Activated CD8-positive, alpha-beta memory T cell treated with anti-CD3 and anti-CD28 coated beads for 36 hours (primary cell): Measurements from ENCODE around the gene FAM13B. TPM values are rescaled to one million over a fixed set of nuclear protein-coding genes. Genes with fewer than 3 reads are reported as not detected.
"Not testable (repeated sequence)": the region's sequence is repeated elsewhere in the genome, so short reads cannot be mapped to it uniquely, and the experiment has no call there.

ENCODE experiments used
- CTCF ChIA-PET: fragments of 350-600 bp; sonication (Branson Sonifier 250); formaldehyde crosslinking; loops from one replicate; lab custom pipeline; 2021; ENCODE audit warnings: antibody characterized with exemption; lab: Charles Lee
- POLR2A ChIA-PET: fragments of 350-600 bp; sonication (Branson Sonifier 250); formaldehyde crosslinking; loops from one replicate; lab custom pipeline; 2021; ENCODE audit warnings: antibody characterized with exemption; lab: Charles Lee
- total RNA-seq, 2 experiments: library from RNA; stranded (reverse); gene quantifications; one replicate each; pipeline ENCODE4 v1.2.3, GENCODE V29; 2021

Gene FAM13B
- total RNA-seq, 2 experiments from 2014 or later, result 17.1 to 20.8 TPM

DNA sequence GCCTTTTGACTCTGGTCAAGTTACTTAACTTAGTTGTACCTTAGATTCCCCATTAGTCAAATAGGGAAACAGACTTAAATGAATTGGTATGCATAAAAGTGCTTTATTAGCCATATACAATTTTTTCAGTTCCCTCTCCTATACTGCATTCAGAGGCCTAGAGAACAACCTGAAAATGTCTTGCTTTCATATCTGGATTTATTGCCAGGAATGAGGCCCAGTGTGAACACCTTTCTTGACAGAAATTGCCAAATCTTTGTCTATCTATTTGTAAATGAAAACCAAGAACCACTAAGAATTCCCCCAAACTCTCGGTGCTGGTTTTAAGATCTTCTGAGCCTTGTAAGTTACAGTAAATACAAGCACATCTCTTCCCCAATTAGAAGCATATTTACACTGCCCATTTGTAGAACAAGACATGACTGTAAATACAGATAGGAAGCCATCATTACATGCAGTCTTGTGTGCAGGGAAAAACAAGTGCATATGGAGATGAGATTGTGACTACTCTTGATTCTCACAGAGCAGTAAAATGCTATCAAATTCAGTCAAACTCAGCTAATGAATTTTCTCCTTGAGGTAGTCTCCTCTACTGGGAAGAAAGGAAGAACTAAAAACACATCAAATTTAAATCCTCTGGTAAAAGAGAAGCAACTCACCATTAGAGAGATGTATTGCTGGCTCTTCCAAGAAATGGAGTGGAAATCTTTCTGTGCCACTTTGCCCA lies 5.2 kb upstream of the FAM13B start:
- ChIA-PET POLR2A (no interaction called here), CTCF (interaction anchor here (0.9 to 7.0 kb wide), 4 partner anchors 27 to 39 kb away, joined by 3 to 43 read pairs (median 4); no protein-coding TSS in a partner anchor)

DNA sequence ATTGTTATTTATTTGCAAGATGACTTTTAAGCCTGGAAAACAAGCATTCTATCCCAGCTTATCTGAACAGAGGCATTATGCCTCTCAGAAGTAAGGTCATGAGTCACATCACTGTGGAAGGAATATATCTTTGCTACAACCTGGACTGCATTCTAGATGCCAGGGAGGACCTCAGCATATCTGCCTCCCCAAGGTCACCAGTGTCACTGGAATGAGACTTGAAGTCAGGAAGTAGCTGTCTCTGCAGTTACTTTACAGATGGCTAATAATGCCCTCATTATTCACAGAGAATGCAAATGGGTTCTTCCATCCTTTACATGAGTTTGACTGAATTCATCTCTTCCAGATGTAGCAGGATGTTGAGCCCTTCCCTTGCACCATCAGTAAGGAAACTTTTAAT lies 4.4 kb upstream of the FAM13B start:
- ChIA-PET CTCF (interaction anchor here (1.3 to 7.0 kb wide), 2 partner anchors 31 to 34 kb away, joined by 3 to 43 read pairs; no protein-coding TSS in a partner anchor), POLR2A (no interaction called here)

DNA sequence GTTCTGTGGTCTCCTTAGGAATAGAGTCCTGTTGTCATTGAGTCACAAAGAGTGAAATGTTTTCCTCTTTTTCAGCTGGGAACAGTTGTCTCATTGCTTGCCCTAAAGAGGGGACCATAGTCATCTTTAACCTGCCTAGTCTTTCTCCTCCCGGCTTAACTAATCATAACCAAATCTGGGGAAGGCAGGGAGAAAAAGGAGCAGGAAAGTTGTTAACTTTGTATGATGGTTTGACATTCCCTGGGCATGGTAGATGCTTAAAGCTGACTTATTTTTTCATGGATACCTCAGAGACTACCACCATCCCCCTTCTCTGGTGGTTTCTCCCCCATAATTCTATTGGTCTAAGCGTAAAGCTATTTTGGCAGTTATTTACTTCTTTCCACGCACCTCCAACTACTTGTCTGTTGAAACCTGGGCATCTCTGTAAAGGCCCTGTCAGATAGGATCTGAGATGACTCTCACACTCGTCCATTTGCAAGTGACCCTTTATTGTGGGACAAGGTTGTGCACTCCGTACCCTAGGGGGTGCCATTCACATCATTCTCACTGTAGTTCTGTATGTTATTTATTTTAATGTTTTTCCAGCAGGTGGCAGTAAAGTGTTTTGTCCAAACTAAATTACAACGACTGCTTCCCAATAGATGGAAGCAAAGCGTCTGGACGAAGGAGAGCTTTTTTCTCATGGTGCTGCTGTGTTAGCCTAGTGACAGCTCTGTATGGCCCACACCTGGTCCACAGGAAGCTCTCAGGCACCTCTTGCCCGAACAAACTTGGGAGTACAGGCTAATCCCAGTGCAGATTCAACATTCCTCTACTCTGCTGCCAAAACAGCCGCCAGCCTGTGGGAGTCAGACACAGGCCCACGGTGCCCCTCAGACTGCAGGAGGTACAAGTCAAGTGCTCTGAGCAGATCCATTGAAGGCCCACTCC lies 3.0 kb upstream of the FAM13B start:
- POLR2A ChIA-PET, result interaction anchor here (0.6 kb wide), 1 partner anchor 284 kb away, joined by 7 read pairs; no protein-coding TSS in a partner anchor
- CTCF ChIA-PET, result interaction anchor here (0.7 to 7.0 kb wide), 18 partner anchors 8 to 280 kb away, joined by 3 to 43 read pairs (median 3); no protein-coding TSS in a partner anchor

DNA sequence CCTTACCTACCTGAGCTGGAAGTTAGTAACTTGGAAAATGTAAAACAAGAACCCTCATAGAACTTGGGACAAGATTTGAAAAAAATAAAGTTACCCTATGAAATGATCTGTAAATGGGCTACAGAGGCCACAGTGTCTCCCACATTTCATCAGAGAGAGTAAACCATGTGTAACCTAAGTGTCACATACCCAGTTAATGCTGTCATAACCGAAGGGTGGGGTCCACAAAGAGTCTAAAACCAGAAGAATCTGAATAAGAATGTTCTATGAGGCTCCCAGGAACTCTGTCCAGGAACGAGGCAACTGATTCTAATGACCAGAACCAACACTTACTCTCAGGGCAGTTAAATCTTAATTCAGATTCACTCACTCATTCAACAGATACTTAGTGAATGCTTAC lies 1.0 kb upstream of the FAM13B start:
- CTCF ChIA-PET, result interaction anchor here (7.0 kb wide), 1 partner anchor 34 kb away, joined by 43 read pairs; no protein-coding TSS in a partner anchor
- POLR2A ChIA-PET, result interaction anchor here (0.7 kb wide), 1 partner anchor 10 kb away, joined by 3 read pairs; no protein-coding TSS in a partner anchor

DNA sequence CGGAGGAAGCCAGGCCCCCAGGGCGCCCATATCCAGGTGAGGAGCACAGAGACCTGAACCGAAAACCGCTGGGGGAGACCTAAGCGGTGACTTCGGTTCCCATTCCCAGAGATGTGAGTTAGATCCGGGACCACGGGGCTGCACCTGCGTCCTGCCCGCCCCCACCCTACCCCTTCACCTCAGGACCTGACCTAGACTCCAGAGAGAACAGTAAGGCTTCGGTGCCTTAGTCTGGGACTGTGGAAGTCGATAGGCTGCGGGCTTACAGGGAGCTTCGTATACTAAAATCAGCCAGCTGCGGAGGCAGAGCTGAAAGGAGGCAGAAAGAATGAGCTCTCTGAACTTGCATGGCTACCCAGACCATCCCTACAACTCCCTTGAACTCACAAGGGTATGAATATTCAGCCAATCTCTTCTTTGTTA lies 518 bp upstream of the FAM13B start:
- ChIA-PET CTCF (interaction anchor here (7.0 kb wide), 1 partner anchor 35 kb away, joined by 43 read pairs; no protein-coding TSS in a partner anchor), POLR2A (interaction anchor here (0.5 to 0.7 kb wide), 2 partner anchors 10 to 40 kb away, joined by 3 to 8 read pairs; no protein-coding TSS in a partner anchor)

DNA sequence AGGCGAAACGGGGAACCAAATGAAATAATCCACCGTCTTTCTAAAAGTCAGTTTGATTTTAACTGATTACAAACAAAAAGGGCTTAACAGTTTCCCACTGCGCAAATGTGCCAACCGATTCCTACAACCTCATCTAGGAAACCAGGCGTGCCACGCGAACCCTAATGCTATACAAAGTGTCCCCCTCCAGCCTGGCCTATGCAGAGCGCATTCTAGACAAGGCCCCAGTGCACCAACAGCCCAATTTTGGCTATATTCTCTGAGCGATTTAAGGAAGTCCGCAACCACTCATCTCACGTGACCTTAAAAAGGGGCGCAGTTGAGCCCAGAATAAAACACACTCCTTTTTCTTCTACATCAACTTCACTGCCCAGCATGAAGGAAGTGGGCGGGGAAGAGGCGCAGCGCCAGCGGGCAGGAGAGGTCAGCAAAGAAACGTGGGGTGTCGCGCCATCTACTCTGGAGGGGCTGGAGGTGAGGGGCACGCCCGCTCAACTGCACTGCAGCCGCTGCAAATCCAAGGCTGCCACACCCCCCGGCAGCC lies 779 bp downstream of the FAM13B start:
- ChIA-PET CTCF (interaction anchor here (0.7 kb wide), 1 partner anchor 37 kb away, joined by 3 read pairs; no protein-coding TSS in a partner anchor), POLR2A (no interaction called here)

DNA sequence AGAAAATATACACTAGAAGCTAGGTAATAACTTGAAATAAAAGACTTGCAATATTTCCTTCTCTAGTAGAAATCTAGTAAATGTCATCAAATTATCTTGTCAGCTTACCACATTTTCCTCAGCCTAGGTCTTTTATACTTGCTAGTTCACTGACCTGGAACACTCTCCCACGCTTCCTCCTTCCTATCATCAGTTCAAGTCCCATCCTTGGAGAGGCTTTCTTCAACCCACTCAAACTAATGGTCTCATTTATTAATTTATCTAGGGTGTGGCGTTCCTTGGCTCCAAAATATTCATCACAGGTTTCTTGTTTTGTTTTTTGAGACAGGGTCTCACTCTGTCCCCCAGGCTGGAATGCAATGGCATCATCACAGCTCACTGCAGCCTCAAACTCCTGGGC lies 2.9 kb downstream of the FAM13B start:
- ChIA-PET CTCF (interaction anchor here (0.9 to 1.8 kb wide), 2 partner anchors 22 to 48 kb away, joined by 5 to 6 read pairs; no protein-coding TSS in a partner anchor), POLR2A (no interaction called here)

DNA sequence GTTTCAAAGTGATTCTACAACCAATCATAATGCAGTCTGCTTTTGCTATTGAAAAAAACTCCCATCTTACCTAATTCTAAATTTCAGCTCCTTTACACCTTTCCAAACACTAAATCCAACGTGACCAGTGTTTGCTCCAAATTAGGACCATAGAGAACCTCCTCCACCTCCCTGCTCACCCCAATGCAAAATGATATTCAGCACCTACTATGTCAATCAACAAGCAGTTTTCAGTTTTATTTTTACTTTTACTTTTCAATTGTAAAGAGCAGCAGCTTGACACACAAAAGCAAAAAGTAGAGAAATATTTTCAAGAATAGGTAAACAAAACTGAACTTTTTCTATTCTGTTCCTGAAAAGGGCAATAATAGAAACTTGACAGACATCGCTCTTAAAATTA lies 3.4 kb downstream of the FAM13B start:
- CTCF ChIA-PET, result interaction anchor here (0.5 to 1.8 kb wide), 2 partner anchors 31 to 48 kb away, joined by 6 read pairs; no protein-coding TSS in a partner anchor
- POLR2A ChIA-PET, result no interaction called here

DNA sequence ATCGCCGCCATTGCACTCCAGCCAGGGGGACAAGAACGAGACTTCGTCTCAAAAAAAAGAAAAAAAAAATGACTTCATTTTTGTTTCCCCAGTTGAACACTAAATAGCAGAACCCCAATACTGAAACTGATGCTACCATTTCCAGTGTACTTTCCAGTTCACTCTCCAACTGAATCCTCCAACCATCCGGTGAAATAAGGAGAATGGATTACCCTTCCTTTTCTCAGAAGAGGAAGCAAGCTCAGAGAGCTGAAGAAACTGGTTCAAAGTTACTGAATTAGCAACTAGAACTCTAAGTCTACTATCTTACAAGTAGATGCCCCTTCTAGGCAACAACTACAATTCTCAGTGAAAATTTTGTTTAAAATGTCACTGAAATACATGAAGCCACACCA lies 3.9 kb downstream of the FAM13B start:
- ChIA-PET CTCF (interaction anchor here (0.5 to 0.8 kb wide), 2 partner anchors 31 to 105 kb away, joined by 3 to 6 read pairs; no protein-coding TSS in a partner anchor), POLR2A (no interaction called here)

DNA sequence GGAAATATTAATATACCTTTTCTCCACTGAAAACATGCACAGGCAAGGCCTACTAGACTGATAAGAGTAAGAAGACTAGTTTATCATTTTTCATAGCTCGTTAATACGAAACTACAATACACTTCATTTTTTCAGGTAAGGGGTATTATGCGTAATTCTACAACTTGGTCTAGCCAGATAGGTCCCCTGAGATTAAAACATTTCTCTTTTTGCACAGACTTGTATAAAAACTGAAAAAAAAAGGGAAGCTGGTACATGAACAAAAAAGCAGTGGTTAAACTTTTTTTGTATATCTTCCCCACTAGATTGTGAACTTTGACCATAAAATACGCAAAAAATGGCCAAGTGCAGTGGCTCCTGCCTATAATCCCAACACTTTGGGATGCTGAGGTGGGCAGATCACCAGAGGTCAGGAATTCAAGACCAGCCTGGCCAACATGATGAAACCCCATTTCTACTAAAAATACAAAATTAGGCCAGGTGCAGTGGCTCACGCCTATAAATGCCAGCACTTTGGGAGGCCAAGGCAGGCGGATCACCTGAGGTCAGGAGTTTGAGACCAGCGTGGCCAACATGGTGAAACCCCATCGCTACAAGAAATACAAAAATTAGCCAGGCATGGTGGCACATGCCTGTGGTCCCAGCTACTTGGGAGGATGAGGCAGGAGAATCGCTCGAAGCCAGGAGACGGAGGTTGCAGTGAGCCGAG lies 4.5 kb downstream of the FAM13B start:
- CTCF ChIA-PET, result interaction anchor here (0.8 to 1.7 kb wide), 2 partner anchors 106 to 250 kb away, joined by 3 to 6 read pairs; no protein-coding TSS in a partner anchor
- POLR2A ChIA-PET, result interaction anchor here (0.6 kb wide), 1 partner anchor 145 kb away, joined by 3 read pairs; no protein-coding TSS in a partner anchor

DNA sequence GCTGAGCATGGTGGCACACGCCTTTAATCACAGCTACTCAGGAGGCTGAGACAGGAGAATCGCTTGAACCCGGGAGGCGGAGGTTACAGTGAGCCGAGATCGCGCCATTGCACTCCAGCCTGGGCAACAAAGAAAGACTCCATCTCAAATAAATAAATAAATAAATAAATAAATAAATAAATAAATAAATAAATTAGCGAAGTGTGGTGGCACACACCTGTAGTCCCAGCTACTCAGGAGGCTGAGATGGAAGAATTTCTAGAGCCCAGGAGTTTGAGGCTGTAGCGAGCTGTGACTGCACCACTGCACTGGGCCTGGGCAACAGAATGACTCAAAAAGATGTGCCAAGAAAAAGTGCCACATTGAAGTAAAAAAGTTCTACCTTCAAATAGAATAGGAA lies 6.1 kb downstream of the FAM13B start:
- POLR2A ChIA-PET, result not testable (repeated sequence)
- CTCF ChIA-PET, result interaction anchor here (0.6 to 1.7 kb wide), 2 partner anchors 15 to 248 kb away, joined by 4 to 6 read pairs; no protein-coding TSS in a partner anchor

DNA sequence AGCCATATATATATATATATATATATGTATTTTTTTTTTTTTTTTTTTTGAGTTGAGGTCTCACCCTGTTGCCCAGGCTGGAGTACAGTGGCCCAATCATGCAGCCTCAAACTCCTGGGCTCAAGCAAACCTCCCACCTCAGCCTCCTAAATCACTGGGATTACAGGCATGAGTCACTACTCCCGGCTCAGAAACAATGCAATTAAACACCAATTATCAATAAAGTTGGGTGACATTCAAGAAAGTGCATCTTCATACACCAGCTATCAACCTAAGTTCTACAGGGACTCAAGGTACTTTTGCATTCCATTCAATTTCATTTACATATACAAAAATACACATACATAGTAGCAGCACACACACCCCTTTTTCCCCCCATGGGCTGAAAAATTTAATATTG lies 7.6 kb downstream of the FAM13B start:
- ChIA-PET CTCF (no interaction called here), POLR2A (no interaction called here)

DNA sequence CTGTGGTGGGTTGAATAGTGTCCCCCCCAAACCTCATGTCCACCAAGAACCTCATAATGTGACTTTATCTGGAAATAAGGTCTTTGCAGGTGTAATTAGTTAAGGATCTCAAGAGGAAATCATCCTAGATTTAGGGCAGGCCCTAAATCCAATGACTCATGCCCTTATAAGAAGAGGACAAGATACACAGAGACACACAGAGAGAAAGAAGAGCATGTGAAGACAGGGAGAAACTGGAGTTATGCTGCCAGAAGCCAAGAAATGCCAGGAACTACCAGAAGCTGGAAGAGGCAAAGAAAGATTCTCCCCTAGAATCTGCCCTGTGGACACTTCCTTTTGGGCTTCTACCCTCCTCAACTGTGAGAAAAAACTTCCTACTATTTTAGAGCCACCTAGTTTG lies 8.8 kb downstream of the FAM13B start:
- CTCF ChIA-PET, result no interaction called here
- POLR2A ChIA-PET, result interaction anchor here (1.2 kb wide), 1 partner anchor 10 kb away, joined by 3 read pairs; no protein-coding TSS in a partner anchor

DNA sequence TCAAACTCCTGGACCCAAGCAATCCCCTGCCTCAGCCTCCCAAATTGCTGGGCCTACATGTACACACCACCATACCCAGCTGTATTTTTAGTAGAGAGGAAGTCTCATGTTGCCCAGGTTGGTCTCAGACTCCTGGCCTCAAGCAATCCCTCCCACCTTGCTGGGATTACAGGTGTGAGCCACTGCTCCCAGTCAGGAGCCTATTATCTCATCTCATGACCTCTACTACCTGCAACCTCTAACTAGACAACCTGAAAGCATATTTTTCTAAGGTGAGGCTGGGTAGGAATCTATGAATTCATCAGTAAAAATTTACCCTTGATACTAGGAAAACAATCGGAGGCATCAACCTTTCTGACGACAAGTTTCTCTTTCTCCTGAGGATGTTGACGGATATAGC lies 10.0 kb downstream of the FAM13B start:
- CTCF ChIA-PET, result no interaction called here
- POLR2A ChIA-PET, result no interaction called here

DNA sequence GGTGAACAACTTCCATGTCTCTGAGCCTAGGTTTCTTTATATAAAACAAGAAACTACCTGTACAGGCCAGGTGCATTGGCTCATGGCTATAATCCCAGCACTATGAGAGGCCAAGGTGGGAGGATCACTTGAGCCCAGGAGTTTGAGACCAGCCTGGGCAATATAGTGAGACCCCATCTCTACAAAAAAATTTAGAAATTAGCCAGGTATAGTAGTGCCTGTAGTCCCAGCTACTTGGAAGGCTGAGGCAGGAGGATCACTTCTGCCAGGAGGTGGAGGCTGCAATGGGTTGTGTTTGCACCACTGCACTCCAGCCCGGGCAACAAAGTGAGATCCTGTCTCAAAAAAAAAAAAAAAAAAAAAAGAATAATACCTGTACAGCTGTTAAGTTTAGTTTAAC lies 11.1 kb downstream of the FAM13B start:
- ChIA-PET CTCF (no interaction called here), POLR2A (no interaction called here)

DNA sequence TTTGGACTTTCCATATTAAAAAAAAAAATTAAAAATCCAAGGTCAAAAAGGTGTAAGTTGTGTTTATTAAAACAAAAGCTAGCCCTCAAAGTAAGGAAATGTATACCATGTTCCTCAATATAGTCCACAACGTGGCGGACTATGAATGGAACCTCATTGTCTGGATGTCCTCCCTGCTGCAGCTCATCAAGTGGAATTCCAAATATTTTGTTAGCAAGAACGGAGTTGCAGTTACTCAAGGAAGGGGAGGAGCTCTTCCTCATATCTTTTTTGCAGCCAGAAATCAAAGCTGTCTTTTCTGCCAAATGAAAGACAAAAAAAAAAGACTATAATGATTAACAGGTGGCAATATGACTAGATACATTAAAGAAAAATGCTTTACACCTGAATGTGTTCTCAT lies 14.0 kb downstream of the FAM13B start:
- ChIA-PET POLR2A (no interaction called here), CTCF (interaction anchor here (1.1 kb wide), 1 partner anchor 17 kb away, joined by 3 read pairs; no protein-coding TSS in a partner anchor)

DNA sequence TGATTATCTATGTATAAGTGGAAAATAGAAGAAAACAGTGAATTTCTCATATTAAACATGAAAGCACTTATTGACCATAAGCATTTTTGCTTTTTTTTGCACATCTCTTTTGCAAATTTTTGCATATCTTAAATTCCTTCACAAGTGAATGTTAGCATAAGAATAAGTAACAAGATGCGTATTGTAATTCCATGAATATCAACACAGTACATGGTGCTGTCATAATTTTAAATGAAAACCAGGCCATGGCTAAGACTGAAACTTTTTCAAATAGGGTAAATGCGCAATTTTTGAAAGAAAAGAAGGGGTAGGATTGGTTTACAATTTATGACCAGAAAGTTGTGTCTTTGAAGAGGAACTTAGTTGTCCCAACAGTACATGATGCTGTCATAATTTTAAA lies 17.0 kb downstream of the FAM13B start:
- CTCF ChIA-PET, result no interaction called here
- POLR2A ChIA-PET, result no interaction called here

DNA sequence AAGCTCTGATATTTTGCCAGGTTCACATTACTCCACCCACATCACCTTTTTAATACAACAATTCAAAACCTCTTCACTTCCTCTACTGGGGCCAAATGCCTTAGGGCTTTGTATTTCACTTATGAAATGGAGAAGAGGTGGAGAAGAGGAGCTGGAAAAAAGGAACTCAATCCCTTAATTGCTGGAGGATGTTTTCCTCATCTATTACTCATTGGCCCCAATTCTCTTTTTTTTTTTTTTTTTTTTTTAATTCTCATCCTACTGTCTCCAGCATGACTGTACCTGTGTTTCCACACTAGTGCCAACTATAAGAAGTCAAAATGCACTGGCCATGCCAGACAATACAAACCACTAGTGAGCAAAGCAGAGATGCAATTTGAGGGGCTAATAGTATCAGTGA lies 20.9 kb downstream of the FAM13B start:
- CTCF ChIA-PET, result interaction anchor here (0.7 kb wide), 1 partner anchor 15 kb away, joined by 4 read pairs; no protein-coding TSS in a partner anchor
- POLR2A ChIA-PET, result no interaction called here
